ENCODE results near the gene DBH.
A peak's percentile ranks its signal among the peaks of the same experiment; 100 is the strongest.
"Not testable (repeated sequence)": the region's sequence is repeated elsewhere in the genome, so short reads cannot be mapped to it uniquely, and the experiment has no call there.

DBH gene

DNA sequence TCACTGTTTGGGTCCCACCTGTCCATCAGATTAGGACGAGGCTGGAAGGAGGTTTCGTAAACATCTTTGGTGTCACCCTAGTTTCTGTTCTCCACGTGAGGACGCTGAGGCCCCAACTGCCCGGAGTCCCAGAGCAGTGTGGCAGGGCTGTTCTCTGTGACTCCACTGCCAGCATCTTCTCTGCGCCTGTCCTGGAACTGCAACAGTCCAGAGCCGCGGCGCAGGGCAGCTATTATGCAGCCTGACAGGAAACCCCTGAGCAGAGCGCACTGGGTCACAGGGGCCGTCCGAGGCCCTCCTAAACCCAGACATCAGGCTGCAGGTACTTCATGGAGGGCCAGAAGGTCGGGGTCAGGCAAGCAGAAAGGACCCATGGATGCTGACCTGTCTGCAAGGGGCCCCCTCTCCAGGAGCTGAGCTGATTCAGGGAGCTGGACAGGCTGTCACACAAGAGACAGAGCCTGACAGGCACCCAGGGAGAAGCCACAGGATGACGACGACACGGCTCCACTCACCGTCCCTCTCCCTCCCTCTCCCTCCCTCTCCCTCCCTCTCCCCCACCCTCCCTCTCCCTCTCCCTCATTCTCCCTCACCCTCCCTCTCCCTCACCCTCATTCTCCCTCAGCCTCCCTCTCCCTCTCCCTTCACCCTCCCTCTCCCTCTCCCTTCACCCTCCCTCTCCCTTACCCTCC lies 31.7 kb downstream of the DBH start:
- no peak for DNase-seq

DNA sequence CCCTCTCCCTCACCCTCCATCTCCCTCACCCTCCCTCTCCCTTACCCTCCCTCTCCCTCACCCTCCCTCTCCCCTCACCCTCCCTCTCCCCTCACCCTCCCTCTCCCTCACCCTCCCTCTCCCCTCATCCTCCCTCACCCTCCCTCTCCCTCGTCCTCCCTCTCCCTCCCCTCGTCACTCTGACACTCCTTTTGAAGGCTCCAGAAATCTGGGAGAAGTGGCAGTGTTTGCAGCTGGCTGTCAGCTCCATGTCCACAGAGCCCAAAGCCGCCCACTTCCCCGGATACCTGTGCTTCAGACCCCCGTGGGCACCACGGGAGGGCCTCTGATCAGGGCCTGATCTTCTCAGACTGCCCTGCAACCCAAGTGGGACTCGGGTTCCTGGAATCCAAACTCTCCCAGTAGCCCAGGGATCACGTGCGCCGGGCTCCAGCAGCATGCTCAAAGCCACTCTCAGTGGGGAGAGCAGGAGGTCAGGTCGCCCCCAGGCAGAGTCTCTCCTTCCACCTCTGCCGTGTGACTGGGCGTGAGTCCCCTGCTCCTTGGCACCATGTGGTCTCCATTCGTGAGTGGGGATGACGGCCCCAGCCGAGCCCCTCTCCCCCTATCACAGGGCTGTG lies 33.1 kb downstream of the DBH start:
- DNase-seq: no peak

DNA sequence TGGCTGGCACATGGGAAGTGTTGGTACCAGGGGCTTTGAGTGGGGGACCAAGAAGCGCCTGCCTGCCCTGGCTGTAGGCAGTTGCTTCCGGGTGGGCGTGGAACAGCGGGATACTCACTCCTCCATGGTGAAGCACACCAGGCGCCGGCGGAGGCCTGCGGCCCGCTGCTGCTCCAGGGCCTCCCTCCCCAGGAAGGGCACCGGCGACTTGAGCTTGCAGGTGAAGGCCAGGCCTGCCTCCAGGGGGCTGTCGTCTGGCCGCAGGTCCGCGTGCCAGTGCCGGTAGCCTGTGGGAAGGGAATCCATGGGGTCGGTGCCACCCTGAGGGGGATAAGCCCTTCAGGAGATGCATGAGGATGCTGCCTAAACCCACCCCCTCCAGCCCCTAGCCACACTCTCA lies 34.3 kb downstream of the DBH start:
- DNase-seq: no peak

DNA sequence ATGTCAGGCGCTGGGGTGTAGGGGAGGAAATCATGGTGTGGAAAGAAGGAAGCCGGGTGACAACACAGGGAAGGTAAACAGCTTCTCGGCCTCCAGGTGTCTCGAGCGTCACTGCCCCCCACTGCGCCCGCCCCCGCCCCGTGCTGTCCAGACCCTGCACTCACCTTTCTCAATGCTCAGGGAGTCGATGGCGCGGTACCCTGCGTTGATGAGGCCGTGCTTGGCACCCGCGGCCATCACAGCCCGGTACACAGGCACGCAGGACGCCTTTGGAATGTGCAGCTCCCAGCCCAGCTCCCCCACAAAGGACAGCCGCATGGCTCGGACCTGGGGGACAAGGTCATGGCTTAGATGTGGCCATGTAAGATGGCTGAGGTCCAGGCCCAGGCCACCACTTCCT lies 35.2 kb downstream of the DBH start:
- DNase-seq: no peak

DNA sequence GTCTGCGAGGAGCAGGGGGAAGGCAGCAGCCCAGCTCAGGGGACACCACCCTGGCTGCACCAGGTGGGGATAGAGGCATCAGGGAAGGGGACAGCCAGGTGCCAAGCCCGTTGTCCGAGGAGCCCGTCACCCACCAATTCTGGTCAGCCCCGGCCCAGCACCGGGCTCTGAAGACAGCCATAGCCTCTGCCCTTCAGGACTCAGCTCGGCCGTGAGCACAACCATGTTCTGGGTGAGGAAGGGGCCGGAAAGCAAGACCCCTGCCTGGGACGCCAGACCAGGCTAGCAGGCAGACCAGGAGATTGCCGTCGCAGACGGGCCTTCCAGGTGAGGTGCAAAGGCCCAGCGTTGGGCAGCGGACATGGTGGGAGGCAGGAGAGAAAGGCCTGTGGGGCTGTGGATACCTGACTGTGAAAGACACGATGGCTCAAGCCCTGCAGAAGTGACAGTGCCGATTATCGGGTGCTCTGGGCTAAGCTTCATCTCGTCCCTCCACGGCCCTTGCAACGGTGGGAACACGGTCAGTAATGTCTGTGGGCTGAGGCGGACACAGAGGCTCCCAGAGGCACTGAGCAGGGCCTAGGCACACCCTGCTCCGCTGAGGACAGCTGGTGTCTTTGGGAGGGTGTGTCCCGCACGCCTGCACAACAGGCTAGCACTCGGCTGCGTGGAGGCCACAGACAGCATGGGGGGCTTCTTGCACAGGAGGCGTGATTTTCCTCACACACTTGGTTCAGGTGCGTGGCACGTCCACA lies 36.5 kb downstream of the DBH start:
- DNase-seq: no peak

DNA sequence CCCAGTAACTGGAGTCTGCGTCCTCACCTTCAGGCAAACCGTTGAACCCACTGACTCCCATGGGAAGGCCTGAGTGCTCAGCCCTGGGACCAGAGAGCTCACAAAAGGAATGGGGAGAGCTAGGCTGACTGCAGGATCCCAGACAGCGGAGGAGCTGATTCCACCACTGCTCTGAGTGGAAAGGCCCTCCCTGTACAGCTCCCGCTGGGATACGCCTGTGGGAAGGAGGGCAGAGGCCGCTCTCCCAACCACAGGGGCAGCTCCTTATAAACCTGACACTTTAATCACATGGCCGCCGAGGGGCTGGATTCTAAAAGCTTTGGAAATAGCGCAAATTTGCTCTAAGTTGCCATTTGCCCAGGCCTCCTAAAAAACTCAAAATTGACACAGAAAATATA lies 37.1 kb downstream of the DBH start:
- no peak for DNase-seq

DNA sequence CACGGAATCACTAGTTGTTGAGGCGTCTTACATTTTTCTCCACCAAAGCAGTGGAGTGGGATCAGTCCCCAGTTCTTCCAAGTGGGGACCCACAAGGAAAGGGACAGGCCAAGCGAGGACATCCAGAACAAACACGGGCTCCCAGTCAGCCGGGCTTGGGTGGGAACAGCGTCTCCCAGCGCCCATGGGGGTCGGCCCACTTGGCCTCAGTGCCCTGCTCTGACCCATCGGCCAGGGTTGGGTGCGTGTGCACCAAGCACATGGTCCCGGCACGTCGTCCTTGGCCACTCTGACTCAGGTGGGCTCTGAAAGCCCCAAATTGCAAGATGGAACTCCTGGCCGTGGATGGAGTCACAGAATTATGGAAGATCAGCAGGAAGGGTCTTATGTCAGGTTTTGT lies 37.9 kb downstream of the DBH start:
- DNase-seq: no peak

DNA sequence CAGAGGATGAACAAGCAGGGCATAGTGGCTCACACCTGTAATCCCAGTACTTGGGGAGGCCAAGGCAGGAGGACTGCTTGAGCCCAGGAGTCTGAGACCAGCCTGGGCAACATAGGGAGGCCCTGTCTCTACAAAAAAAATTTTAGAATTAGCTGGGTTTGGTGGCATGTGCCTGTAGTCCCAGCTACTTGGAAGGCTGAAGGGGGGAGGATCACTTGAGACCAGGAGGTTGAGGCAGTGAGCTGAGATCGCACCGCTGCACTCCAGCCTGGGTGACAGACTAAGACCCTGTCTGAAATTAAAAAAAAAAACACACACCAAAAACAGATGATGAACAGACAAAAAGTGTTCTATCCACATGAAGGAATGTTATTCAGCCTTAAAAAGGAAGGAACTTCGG lies 39.6 kb downstream of the DBH start:
- DNase-seq: not testable (repeated sequence)

DNA sequence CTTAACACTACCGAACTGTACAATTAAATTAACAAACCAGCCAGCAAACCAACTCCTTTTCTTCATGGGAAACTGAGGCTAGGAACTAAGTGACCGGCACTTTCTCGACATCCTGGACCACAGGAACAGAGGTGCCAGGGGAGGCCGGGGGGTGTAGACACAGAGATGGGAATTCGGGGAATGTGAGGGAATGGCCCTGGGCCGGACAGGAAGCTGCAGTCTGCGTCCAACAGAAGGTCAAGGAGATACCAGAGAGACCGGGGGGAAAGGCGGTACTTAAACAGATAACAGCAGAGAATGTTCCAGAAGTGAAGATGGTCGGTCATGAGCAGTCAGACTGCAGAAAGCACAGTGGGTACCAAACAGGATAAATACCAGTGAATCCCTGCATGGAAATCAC lies 40.3 kb downstream of the DBH start:
- no peak for DNase-seq

DNA sequence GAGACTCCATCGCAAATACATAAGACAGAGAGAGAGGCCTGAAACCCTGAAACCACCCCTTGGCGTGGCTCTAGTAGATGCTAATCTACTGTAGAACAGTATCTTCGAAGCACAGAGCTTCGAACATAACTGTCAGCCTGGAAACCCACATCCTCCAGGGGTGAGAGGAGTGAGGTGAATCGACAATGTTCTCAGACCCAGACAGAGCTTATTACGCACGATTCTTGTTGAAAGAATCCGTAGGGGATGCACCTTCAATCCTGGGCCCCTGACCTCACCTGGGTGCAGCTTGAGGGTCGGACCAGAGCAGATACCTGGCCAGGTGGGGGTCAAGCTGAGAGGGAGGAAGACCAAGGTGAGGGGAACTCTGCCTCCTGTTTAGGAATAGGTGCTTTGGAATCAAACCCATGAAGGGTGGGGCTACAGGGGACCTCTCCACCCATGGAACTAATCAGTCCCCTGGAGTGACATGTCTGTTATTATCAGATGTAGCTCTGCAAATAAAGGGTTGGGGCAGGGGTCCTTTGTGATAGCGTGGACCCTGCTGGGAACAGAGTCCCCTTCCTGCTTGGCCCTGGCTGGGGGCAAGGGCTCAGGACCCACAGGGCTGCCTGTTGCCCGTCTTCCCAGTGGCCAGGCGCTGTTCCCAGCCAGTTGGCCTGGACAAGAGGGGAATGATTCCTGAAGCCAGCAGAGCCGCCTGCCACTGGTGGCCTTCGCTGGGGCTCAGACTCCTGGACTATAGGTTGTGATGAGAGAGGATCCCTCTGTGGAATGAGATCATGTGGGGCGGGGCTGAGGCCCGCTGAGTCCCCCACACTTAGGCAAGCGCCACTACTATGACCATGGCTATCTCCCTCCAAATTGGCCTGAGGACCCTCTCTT lies 41.2 kb downstream of the DBH start:
- peak; percentile 39 to 47 for DNase-seq

DNA sequence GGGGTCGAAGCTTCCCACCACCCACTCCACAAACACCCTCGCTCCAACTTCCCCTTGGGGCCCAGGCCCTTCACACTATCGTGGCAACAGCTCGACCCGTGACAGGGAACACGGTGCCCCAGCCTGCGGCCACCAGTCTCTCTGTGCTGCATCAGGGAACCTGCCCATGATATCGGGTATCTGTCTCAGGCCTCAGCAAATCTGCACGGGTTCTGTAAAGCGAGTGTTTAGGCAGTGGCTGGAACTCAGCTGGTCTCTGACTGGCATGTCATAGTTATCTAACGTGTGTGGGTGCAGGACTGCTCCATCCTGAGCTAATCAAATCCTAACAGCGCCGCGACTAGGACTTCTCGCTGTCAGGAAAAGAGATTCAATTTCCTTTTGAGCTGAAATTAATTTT lies 42.9 kb downstream of the DBH start:
- no peak for DNase-seq

DNA sequence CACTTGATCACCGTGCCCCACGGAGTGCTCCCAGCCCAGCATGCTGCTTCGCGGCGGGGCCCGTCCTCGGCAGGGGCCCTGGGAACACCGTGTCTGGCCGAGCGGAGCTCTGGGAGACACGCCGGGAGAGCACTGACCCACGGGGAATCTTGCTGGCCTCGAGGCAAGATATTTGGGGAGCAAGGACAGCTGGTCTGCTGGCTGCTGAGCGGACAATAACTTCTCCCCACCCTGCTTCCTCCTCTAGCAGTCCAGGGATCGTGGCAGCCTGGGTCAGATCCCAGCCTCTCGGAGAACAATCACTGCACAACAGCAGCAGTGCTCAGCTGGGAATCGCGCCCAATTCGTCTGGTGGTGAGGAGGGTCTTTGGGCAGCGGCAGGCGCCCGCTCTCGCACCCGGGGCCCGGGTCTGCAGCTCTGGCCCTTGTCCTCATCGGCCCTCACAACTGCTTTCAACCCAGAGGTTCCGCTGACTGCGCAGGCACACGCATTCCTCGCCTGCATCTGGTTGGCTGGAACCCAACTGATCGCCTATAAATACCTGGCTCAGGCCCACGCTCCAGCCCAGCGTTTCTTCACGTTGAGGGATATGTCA lies 43.4 kb downstream of the DBH start:
- DNase-seq: no peak

DNA sequence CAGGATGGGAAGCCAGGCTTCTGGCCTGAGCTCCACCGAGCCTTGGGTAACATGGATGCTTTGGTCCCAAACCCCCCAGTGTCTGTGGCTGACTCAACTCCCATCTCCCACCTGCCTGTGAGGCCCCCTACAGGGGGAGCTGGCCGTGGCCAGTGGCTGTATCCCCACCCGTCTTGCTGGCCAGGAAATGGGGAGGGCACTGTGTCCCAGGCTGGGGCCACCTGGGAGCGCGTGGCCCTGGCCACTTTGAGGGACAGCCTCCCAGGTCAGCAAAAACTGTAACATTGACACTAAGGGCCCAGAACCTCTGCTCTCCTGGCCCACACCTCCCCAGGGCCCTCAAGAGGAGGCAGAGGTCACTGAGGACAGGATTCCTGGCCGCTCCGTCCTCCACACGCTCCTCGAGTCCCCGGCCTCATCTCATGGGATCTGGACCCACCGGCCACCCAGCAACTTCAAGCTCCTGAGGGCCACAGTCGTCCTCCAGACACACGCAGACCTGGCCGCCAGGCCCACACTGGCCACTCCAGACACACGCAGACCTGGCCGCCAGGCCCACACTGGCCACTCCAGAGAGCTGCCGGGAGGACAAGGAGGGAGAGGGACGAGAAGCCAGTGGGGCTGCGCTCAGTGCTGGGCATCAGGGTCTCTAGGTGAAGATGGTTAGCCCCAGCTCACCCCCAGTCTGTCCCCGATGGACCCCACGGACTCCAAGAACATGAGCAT lies 44.2 kb downstream of the DBH start:
- DNase-seq: no peak

DNA sequence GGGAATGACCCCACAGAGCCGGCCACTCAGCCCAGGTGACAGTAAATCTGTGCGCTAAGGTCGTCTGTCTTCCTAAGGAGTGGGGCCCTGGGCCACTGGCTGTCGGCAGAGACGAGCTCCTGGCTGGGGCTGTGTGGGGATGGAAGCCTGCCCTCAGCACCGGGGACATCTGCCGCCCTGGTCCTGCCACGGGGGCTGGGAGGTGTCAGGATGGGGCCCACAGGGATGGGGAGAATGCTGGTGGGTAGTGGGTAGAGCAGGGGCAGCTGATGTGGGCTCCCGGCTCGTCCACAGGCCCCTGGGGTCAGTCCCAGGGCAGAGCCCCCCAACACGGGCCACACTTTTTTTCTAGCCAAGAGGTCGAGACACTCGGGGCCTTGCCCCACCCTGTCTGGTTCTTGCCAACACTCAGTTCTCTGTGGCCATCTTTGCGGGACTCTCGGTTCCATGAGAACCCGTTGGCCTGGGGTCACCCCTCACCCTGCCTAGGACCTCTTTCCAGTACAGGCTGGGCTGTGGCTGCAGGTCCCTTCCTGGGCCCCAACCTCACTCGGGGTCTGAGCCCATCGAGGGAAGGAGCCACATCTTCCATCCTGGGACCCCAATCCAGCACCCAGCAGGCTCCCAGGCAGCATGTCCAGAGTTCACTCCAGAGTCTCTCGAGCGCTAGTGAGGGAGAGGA lies 45.0 kb downstream of the DBH start:
- no peak for DNase-seq

DNA sequence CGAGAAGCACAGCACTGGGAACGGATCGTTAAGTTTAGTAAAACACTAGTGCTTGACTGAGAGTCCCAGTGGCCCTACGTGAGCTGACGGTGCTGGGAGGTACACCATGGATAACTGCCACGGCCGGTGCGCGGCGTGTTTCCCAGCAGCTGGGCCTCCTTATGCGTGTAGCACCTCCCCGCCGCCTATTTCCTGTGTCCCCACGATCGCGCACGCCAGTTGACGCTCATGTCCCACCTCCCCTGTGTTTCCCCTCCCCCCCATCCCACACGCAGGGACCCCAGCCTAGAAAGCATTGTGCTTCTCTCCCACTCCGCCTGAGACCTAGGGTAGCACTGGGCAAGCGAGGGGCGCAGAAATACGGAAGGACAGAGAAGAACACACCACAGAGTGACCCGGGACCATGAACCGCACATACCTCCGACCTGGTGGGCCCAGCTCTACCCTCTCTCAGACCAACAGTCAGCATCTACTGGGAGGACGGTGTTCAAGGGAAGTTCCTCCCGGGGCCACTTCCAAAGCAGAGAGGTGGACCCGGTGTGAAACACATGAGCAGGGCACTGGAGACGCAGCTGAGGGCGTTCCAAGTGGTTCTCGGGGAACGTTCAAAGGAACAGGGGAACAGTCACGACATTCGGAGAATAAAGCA lies 45.6 kb downstream of the DBH start:
- no peak for DNase-seq

DNA sequence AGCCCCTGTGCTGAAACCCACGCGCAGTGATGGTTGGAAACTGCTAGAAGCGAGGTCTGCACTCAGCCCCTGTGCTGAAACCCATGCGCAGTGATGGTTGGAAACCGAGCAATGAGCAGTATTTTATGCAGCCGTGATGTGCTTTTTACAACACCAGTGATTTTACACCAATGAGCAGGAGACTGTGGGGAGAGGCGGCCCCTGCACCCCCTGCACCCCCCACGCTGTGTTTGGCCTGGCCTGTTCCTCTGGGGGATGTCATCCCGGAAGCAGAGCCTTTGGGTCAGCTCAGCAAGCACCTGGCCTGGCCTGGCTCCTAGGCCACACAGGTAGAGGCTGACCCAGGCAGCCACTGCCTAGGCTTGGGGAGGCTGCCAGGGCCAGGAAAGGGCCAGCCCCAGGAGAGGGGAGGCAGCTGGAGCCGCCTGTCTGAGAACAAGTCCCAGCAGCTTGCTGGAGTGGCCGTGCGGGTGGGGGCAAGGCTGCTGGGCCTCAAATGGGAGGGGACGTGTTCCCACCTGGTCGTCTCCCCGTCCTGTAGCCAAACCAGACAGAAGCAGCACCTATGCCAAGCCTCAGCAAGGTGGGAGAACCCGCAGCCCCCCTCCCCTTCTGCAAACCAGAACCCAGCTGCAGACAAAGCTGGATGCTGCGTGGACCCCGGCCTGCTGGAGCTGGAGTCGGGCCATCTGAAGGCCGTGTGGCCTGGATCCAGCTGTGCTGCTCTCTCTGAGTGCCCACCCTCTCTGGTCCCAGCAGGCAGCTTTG lies 46.8 kb downstream of the DBH start:
- DNase-seq: no peak

DNA sequence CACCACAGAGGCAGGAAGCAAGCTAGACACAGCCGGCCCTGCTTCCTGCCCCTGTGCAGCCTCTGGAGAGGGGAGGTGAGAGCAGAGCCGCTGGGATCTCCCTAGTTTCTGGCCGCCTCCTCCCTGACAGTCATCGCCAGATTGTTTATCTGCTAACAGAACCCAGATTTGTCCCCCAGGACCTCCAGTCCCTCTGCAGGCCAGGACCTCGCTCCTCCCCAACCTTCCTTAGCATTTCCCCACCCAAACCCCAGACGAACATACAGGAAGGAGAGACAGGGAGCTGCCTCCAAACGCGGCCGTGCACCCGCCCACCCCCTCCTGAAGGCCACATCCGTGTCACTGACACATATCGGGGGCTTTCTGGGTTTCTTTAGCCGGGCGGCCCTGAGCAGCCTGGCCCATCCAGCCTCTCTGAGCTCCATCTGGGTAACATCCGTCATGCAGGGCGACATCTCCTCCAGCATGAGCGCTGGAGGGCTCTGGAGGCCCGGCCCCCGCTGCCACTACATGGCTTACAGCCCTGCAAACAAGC lies 47.5 kb downstream of the DBH start:
- DNase-seq: peak; percentile 59 to 61

DNA sequence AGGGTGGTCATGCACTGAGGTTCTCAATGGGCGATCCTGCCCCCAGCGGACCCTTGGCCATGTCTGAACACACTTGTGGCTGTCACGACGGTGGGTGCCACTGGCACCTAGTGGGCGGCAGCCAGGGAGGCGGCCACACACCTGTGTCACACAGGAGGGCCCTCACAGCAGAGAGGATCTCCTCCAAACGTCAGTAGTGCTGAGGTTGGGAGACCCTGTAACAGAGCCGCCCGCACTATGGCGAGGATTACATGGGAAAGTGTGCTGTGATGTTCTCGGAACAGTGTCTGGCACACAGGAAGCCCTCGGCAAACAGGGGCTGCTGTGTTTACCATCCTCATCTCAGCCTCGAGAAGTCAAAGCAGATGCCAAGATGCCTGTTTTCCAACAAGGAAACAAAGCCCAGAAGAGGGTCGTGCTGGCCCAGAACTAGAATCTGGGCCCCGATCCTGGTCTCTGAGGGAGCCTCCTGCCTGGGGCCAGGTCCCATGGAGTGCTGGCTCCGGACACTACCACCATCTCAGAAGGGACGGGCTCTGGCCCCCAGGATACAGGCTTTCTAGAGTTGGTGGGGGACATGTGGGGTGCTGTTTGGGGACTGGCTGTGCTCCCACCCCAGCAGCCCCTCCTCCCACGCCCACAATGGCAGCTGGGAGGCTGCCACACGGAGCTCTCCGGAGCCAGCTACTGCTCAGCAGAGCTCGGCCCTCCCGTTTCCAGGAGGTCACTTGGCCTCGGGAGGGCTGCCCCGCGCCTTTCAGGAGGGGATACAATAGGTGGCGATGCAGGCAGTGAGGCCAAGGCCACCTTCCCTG lies 48.2 kb downstream of the DBH start:
- DNase-seq: no peak

DNA sequence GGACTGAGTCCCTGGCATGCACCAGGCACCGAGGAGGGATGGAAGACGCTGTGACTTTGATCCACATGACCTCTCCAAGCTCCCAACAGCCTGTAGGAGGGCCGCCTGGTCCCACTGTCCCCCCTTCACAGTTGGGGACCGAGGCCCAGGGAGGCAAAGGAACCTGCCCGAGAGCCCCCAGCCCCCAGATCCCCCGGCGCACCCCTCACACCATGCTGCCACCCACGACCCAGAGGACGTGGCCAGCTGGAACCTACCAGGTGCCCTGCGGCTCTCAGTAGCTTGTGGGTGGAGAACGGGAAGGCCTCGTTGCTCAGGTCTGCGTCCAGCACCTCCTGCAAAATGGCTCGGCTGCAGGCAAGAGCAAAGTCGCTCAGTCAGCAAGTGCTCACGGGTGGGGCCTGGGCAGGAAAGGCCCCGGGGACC lies 48.8 kb downstream of the DBH start:
- no peak for DNase-seq

Data from activated CD4-positive, alpha-beta T cell treated with anti-CD3 and anti-CD28 coated beads, Interleukin-2, amount 50 U/mL, for 48 hours (primary cell).